Limb (tissue), 2 donors: ENCODE measurements around the gene WHRN.

Experiments used
- DNase-seq, 2 donors: peaks; one replicate each; pipeline ENCODE4 v3.0.0-alpha.2; 2016; ENCODE audit errors: extremely low spot score in 2 of 2

The WHRN gene

DNA sequence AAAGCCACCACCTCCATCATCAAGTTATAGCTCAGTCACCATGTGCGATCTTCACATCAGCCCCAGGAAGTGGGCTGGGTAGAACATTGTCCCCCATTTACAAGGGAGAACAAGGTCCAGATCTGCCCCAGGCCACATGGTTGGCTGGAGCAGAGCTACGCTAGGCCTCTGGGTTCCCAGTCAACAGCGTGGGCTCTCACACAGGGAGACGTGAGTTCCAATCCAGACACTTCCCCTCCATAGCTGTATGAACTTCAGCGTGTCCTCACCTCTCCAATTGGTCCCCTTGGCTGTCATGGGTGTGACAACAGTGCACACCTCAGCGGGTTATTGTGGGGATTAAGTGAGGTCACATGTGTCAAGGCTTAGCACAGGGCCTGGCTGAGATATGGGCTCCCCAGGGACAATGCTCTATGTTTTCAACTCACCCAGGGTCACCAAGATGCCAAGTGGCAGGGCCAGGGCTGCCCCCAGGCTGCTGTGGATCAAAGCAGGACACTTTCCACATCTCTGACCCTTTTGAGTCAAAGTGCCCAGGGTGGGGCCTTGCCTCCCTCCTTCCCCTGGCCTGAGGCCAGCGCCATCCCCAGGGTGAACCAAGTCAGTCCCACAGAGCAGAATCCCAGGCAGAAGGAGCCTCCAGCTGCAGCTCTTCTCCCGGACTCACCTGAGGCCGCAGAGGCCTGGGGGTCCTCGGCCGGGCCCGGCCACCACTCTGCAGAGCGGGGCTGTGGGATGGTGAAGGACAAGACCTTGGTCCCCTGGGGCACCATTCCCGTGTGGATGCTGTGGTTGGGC, 137.3 kb downstream of the WHRN start:
- DNase-seq = no peak

DNA sequence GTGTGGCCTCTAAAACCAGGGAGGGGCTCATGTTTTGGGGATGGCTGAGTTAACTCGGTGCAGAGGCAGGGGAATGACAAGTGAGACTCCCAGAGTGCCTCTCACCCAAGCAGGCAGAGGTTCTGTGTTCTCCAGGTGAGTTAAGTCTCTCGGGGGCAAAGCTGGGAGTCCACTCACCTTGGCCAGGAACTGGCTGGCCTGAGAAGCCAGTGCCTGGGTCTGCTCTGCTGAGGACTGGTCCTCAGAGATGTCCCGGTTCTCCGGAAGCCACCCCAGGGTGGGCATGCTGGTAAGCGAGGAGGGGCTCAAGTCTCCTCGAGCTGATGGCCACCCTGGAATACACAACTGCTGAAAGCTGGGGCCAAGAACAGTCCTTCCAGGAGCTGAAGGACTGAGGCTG, 137.9 kb downstream of the WHRN start:
- no peak for DNase-seq

DNA sequence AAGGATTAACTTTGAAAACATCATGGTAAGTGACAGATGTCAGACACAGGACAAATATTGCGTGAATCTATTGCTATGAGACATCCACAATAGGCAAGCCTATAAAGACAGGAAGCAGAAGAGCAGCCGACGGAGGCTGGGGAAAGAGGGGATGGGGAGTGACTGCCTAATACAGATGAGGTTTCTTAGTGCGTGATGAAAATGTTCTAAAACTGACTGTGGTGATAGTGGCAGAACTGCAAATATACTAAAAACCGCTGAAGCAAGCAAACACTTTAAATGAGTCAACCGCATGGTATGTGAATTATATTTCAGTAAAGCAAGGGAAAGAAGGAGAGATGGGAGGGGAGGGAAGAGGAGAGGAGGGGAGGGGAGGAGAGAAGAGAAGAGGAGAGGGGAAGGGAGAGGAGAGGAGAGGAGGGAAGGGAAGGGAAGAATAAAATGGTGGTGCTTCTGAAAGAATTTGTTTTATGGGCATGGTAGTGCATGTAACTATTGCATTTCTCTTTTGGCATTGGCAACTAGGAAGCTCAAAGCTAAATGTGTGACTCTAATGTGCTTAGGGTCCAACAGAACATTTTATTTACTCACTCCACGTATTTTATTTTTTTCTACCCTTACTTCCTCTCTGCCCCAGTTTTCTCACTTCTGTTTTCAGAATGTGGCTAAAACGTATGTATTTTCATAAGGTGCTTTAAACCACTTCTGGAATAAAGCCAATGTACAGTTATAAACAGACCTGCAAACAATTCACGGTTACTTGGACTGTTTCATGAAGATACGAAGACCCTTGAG, 138.7 kb downstream of the WHRN start:
- peak in 1 of 2 donors; percentile 17 for DNase-seq

DNA sequence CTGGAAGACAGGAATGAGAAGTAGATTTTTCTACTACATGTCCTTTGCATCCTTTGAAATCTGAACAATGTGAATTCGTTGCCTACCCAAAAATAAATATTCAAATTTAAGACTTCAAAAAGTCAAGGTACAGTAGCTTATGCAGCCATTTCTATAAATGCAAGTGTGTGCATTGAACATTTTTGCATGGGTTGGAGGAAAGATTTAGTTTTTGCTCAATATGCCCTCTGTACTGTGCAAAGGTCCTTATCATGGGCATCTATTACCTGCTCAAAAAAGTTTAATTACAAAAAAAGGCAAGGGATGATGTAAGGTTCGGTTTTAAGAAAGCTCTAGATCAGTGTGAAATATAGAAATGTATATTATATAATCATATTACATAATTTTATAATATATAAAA, 140.1 kb downstream of the WHRN start:
- DNase-seq = no peak

DNA sequence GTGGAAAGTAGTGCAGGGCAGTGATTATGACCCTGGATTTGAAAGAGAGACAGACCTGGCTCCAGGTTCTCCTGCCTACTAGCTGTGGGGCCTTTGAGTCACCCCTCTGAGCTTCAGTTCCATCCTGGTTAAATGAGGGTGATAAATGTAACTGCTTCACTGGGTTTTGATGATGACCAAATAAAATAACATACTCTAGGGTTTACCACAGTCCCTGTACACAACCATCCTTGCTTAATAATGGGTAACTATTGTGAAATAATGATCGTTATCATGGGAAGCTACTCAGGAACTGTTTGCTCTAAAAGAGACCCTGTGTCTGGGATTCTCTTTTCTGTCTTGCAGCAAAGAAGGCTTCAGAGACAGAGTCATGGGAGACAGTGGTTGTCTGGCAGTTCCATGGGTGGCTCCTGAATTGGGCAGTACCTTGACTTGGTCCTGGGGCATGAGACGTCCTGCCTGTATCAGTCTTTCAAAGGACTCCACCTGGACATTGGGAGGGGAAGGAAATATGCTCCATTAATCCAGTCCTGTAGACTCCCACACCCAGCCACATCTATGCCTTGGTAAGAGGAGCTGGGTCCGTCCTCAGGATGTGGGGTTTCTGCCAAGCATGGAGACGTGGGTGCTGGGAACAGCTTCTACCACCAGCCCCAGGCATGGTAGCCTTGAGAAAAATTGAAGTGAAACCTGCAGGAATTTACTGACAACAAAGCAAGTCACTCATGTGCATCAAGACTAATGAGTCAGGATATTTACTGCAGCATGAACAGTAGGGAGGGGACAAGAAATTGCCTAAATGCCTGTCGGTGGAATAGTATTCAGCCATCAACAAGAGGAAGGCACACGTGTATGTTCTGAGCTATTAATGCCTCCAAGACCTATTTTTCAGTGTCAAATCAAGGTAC, 140.9 kb downstream of the WHRN start:
- DNase-seq = peak in 1 of 2 donors; percentile 13

DNA sequence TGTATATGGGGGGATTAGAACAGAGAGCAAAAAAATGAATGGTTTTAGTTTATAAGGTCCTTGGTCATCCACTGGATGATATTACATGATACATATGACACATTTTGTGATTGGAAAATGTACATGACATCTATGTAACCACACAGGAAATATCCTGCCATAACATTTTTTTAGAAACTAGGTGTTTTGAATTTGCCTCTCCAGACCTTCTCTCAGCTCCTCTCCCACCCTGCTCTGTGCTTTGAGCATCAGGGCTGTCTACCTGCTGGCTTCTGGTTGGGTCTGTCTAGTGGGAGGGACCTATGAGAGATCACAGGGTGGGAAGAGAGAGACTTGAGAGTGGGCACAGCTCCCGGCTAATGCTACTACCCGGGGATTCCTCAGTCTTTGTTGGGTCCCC, 141.8 kb downstream of the WHRN start:
- DNase-seq = peak in 1 of 2 donors; percentile 10

DNA sequence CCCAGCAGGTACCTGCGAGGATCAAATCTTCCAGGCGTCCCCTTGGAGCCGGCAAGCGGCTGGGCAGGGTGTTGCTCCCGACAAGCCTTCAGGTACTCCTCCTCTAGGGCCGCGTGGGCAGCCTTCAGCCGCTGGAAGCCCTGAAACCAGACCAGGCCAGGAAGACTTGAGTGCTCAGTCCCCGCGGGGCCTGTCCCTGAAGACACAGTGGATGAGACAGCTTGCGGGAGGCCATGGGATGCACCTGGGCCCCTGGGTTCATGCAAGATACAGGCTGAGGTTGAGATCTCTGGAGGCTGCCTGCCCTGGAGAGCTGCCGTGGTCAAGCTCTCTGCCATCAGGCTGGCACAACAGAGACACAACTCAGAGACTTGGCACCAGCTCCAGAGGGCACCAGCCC, 142.9 kb downstream of the WHRN start:
- DNase-seq = no peak

DNA sequence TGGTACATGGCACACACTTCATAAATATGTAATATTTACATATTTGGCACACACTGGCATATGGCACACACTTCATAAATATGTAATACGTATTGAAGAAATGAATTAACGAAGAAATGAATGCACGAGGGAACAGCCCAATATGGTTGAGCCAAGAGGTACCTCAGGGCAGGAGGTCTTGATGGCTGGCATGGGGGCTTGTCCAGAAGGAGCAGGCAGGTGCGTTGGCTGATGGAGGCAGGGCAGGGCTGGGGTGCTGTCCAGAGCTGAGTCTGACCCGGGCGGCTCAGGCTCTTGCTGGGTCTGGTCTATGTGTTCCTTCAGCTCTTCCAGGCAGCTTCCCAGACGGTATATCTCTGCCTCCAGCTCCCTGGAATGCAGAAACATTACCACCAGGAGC, 143.7 kb downstream of the WHRN start:
- no peak for DNase-seq

DNA sequence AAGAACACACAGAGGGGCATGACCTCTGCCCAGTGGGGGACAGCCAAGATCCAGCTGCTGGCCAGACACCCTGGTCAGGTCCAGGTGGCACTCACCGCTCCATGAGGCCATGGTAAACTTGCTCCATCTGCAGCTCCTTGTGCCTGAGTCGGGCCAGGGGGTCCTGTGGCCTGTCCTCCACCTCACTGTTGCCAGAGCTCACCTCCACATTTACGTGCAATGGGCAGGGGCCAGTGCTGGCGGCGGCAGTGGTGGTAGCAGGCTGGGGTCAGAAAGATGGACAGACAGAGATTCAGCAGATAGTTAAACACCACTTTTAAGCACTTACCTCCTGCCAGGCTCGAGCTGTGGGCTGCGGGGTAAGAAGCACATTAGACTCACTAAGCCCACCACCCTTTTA, 145.5 kb downstream of the WHRN start:
- no peak for DNase-seq

DNA sequence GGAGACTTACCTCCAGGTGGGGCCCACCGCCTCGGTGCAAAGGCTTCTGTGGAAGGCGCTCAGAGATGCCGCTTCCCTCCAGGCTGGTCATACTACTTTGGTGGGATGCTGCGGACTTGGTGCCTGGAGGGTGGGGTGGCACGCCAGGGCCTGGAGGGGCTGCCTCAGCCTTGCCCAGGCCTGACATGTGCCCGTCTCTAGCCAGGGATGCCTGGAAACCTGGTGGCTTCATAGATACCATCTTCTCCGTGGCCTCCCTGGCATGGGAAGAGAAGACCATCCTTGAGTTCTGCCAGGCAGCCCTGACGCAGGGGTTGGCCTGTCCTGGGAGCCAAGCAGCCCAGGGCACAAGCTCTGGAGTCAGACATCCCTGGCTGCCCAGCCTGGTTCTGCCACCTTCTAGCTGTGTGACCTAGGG, 147.4 kb downstream of the WHRN start:
- DNase-seq = no peak

DNA sequence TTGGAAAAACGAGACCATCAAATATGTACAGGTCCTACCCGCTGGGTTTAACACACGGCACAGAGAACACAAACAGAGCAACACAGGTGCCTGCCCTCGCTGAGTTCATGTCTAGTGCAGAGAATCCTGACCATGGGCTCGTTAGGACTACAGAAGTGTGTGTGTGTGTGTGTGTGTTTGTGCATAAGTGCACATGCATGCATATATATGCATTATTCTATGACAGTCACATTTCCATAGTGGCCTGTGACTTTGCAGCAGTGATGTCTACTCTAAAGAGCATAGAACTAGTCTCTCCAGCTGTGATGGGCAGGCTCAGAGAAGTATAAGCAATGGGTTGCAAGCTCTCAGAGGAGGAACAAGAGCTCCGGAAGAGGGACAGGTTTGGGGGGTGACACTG, 147.9 kb downstream of the WHRN start:
- DNase-seq = no peak

DNA sequence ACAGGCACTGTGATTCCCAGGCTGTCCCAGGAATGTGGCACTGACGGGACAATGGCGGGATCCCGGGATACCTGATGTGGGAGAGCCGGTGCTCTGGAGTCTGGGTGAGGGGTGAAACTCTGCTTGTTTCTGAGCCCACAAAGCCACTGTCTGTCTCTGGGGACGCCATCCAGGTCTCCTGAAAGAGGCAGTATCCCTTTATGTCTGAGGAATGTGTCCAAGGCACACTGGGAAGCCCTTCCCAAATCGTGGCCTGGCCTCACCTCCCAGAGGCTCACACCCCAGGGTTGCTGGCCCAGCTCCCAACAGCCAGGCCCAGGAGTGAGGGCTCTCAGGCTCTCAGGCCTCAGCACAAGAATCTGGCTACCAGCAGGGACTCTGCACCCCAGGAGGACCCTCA, 148.5 kb downstream of the WHRN start:
- DNase-seq = no peak

DNA sequence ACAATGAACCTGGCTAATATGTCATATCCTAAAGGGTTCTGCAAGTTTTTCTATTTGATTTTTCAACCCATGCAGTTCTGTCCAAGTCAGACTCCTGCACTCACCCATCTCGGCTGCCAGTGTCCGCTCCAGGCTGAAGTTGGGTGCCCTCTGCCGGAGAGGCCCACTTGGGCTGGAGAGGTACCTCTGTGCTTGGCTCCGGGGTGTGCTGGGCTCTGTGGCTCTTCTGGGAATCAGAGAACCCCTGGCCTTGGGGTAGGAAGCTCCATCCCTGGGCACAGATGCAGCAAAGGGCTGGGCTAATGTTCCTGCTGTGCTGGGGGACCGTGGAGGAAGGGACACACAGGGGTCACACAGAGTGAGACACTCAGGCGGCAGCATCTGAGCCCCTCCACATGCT, 149.5 kb downstream of the WHRN start:
- no peak for DNase-seq
